Left lung (tissue), 10 donors: ENCODE results near the gene CLASP1. TPM values are rescaled to one million over a fixed set of nuclear protein-coding genes. Genes with fewer than 3 reads are reported as not detected.

Source experiments
- ATAC-seq: fragments of 200-7000 bp; cut with Tn5 transposase; one replicate; pipeline ENCODE4 v1.9.1; 2020; ENCODE audit warnings: moderate library complexity
- DNase-seq, 4 donors: peaks; one replicate each; pipeline ENCODE4 v3.0.0-alpha.2; 2013 to 2020
- H3K27ac ChIP-seq, 2 donors: fragments of 200-600 bp; sonication (generic) in 1 of 2; one replicate each; pipeline versions ENCODE4 v1.5.0 to v1.8.0; 2020 to 2021
- H3K27me3 ChIP-seq, 2 donors: fragments of 200-600 bp; sonication (generic) in 1 of 2; one replicate each; pipeline versions ENCODE4 v1.5.0 to v1.8.0; 2020 to 2021
- H3K36me3 ChIP-seq, 2 donors: fragments of 200-600 bp; sonication (generic) in 1 of 2; one replicate each; pipeline versions ENCODE4 v1.5.0 to v1.8.0; 2020 to 2021
- H3K4me1 ChIP-seq, 2 donors: fragments of 200-600 bp; one replicate each; pipeline ENCODE4 v1.8.0; 2021
- H3K4me3 ChIP-seq, 2 donors: fragments of 200-600 bp; sonication (generic) in 1 of 2; one replicate each; pipeline versions ENCODE4 v1.5.0 to v1.8.0; 2020 to 2021; ENCODE audit warnings: mild to moderate bottlenecking in 1 of 2
- H3K9me3 ChIP-seq, 2 donors: fragments of 200-600 bp; sonication (generic) in 1 of 2; one replicate each; pipeline versions ENCODE4 v1.5.0 to v1.8.0; 2020 to 2021
- intact Hi-C, 2 donors: fragments of 100-400 bp; cut with DNase I; formaldehyde crosslinking; loops; one replicate each; pipeline versions ENCODE4 v1.11.2 to v1.14.2; 2022
- polyA plus RNA-seq, 6 donors: library from polyadenylated mRNA; unstranded; fragments of 120-200 nt; gene quantifications; one replicate each; pipeline ENCODE4 v1.2.1, GENCODE V29; 2013; ENCODE audit not compliant: insufficient read length in 6 of 6
- total RNA-seq, 2 donors: library from RNA; stranded (reverse); fragmentation: NEBNext Ultra II Directional; extraction: Animal tissue kit (Norgen Biotek cat#: 25700); gene quantifications; one replicate each; pipeline ENCODE4 v1.2.1, GENCODE V29; 2021
- TF ChIP-seq, protein P1 (sequence below), 2 donors: fragments of 200-600 bp; sonication (generic) in 1 of 2; IDR thresholded peaks; one replicate each; pipeline versions ENCODE4 v1.5.0 to v1.8.0; 2021; ENCODE audit warnings: antibody characterized with exemption in 2 of 2
- donor health status: DM: no; HTN: yes; CAD: no.
- donor health status: DM: no; HTN: no; CAD: no.

The CLASP1 gene
- total and polyA plus RNA-seq, 8 donors, result 42.9 to 52.1 (median 48.7) TPM

DNA sequence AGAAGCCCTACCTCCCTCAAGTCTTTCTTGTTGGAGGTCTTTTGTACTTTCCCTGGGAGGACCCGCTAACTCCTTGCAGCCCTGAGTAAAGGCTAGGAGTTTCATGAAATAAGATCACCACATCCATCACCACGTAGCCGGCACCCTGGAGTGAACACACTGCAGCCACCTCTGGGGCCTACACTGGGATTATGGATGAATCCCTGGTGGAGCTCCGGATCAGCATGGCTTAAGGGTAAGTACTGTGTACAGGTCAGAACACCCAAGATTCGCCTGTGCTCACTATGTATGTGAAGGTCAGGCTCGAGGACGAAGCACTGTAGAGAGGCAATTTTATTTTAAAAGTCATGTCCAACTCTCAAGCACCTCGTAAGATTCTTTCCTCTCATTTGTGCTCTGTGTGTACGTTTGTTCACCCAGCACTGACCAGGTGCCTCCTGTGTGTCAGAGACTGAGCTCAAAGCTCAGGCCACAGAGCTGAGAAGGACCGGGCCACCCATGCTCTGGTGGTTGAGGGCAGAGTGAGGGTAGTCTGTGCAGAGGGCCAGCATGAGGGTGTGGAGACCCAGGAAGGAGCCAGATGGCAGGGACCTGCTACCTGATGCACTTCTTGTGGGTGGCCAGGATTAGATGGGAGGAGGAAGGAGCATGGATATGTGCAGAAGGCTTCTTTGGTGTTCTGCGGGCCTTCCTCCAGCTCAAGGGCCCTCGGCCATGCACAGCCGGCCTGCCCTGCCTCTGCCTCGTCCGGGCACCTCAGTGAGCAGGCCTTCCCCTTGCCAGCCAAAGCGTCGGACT is 297.5 kb downstream of the CLASP1 start:
- Histone ChIP-seq H3K36me3 (peaks cover 0 to 91% of the 10 kb centered on the region in 2 donors), H3K27me3 (no peaks in the 10 kb centered on the region), H3K4me3 (no peak overlapping the region), H3K27ac (no peak overlapping the region), H3K9me3 (no peaks in the 10 kb centered on the region), H3K4me1 (no peaks in the 10 kb centered on the region)
- DNase-seq (no peak), ATAC-seq (no peak)
- TF ChIP-seq, protein P1, sequence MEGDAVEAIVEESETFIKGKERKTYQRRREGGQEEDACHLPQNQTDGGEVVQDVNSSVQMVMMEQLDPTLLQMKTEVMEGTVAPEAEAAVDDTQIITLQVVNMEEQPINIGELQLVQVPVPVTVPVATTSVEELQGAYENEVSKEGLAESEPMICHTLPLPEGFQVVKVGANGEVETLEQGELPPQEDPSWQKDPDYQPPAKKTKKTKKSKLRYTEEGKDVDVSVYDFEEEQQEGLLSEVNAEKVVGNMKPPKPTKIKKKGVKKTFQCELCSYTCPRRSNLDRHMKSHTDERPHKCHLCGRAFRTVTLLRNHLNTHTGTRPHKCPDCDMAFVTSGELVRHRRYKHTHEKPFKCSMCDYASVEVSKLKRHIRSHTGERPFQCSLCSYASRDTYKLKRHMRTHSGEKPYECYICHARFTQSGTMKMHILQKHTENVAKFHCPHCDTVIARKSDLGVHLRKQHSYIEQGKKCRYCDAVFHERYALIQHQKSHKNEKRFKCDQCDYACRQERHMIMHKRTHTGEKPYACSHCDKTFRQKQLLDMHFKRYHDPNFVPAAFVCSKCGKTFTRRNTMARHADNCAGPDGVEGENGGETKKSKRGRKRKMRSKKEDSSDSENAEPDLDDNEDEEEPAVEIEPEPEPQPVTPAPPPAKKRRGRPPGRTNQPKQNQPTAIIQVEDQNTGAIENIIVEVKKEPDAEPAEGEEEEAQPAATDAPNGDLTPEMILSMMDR (IDR thresholded peaks at IDR 0.05), result no peak
- intact Hi-C loops, result loop anchor here in 1 of 2 donors (10.0 kb wide), 1 partner anchor 267 kb away; no protein-coding TSS in a partner anchor

DNA sequence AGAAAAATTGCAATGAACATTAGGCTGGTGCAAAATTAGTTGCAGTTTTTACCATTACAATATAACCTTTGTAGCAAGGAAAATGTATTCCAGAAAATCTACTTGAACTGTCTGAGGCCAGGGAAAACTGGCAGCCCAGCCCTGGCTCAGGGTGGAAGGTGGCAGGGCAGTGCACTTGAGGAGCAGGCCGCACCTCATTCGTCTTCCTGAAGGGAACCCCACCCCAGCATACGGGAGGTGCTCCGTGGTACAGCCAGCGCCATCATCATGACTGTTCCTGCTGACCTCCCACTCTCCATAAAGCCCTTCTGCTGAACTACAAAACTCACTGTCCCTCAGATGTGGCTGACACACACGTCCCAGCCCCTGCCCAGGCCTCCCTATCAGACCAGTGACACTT is 298.4 kb downstream of the CLASP1 start:
- no peak for ATAC-seq
- TF ChIP-seq, protein P1 (IDR thresholded peaks at IDR 0.05), result no peak
- Histone ChIP-seq H3K9me3 (no peaks in the 10 kb centered on the region), H3K4me1 (no peaks in the 10 kb centered on the region), H3K27ac (no peak overlapping the region), H3K27me3 (no peaks in the 10 kb centered on the region), H3K4me3 (no peak overlapping the region), H3K36me3 (peaks cover 0 to 98% of the 10 kb centered on the region in 2 donors)
- DNase-seq, result no peak
- intact Hi-C loops, result loop anchor here in 1 of 2 donors (10.0 kb wide), 1 partner anchor 266 kb away; no protein-coding TSS in a partner anchor

DNA sequence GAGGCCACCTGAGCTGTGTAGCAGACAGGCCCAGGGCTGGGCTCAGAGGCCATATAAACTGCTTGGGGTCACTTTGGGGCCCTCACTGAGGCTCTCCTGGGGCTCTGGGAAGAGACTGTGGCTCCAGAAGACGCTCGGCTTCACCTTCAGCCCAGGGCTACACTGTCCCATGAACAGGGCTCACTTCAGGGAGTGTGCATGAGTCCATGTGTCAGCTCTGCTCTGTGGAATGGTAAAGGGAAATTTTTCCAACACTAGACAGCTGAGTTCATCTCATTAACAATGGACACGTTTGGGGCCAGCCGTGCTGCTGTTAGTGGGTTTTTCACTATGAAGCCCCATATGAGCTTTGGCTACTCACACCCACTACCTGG is 298.9 kb downstream of the CLASP1 start:
- no peaks in the 10 kb centered on the region for H3K9me3 ChIP-seq
- DNase-seq (no peak), ATAC-seq (no peak)
- no peak overlapping the region for H3K27ac ChIP-seq
- no peak overlapping the region for H3K4me3 ChIP-seq
- no peaks in the 10 kb centered on the region for H3K4me1 ChIP-seq
- TF ChIP-seq, protein P1 (IDR thresholded peaks at IDR 0.05), result no peak
- no peaks in the 10 kb centered on the region for H3K27me3 ChIP-seq
- intact Hi-C loops, result loop anchor here in 1 of 2 donors (10.0 kb wide), 1 partner anchor 266 kb away; no protein-coding TSS in a partner anchor
- H3K36me3 ChIP-seq, result peaks cover 0 to 99% of the 10 kb centered on the region in 2 donors

DNA sequence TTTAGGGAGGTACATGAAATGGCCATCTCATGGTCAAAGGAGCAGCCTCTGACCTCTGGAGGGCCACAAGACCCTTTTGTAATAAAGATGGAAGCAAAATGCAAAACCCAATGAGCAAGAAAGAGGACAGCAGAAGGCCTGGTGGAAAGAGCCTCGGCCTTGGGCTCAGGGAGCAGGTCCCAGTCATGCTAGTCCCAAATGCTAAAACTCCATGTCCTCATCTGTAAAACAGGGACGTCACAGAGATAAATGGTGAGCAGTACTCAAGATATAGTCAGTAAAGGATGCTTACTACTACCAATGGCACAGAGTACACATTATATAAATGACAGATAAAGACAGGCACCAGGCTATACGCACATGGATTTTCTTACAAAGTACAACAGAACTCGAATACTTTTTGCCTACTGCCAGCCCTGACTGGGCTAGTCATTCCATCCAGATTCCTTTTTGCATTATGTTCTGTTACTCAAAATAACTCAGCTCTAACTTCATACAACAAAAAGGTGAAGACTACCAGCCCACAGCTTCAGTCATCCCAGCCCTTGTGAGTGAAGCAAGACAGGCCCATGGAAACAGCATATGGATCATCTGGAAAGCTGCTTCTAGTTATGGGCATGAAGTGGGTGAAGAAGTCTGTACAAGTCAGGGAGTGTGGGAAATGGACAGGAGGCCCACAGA is 299.4 kb downstream of the CLASP1 start:
- peaks cover 0 to 100% of the 10 kb centered on the region in 2 donors for H3K36me3 ChIP-seq
- no peaks in the 10 kb centered on the region for H3K4me1 ChIP-seq
- H3K27ac ChIP-seq, result no peak overlapping the region
- DNase-seq (no peak), ATAC-seq (no peak)
- intact Hi-C loops, result loop anchor here in 1 of 2 donors (10.0 kb wide), 1 partner anchor 265 kb away; no protein-coding TSS in a partner anchor
- H3K9me3 ChIP-seq, result no peaks in the 10 kb centered on the region
- no peaks in the 10 kb centered on the region for H3K27me3 ChIP-seq
- TF ChIP-seq, protein P1 (IDR thresholded peaks at IDR 0.05), result no peak
- H3K4me3 ChIP-seq, result no peak overlapping the region

DNA sequence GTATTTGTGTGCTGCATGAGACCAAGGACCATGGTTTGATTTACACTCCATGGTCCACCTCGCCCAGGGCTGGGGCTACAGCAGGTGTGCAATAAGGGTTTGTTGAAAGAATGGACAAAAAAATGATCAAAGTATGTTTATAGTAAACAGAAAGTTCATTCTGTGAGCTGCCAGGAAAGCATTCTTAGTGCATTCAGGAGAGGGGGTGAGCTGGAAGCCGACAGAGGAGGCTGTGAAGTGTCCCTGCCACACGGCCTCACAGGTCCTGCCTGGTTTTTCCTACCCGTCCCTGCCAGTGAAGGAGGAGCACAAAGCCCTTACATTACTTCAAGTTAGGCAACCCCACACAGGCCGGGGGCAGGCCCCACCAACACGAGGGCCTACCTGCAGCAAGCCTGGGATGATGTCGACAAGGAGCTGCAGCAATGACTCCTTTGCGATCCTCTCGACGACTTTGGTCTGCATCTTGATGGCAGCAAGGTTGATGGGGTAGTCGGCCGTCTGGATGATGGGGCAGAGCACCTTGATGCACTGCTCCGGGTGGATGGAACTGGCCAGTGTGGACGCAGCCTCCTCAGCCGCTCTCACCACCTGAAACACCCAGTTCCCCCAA is 301.0 kb downstream of the CLASP1 start:
- Histone ChIP-seq H3K27me3 (no peaks in the 10 kb centered on the region), H3K4me1 (no peaks in the 10 kb centered on the region), H3K36me3 (peaks cover 0 to 100% of the 10 kb centered on the region in 2 donors), H3K4me3 (no peak overlapping the region), H3K9me3 (no peaks in the 10 kb centered on the region), H3K27ac (no peak overlapping the region)
- ATAC-seq (no peak), DNase-seq (no peak)
- intact Hi-C loops, result no loop called here
- TF ChIP-seq, protein P1 (IDR thresholded peaks at IDR 0.05), result no peak
